Measurements from ENCODE around the gene WDR72.

GRCh38 chr15:53511175-53511574, 248.3 kb downstream of the WDR72 start:
- TF ChIP-seq EZH2 (IDR thresholded peaks at IDR 0.05; ENCODE audit: low read depth, unreplicated experiment) (no peak), REST (IDR thresholded peaks at IDR 0.05; ENCODE audit: unreplicated experiment) (no peak), EZH2phosphoT487 (IDR thresholded peaks at IDR 0.05; ENCODE audit: unreplicated experiment) (no peak), JUNB (IDR thresholded peaks at IDR 0.05; ENCODE audit: unreplicated experiment) (no peak)
- TF ChIP-seq, protein P1, sequence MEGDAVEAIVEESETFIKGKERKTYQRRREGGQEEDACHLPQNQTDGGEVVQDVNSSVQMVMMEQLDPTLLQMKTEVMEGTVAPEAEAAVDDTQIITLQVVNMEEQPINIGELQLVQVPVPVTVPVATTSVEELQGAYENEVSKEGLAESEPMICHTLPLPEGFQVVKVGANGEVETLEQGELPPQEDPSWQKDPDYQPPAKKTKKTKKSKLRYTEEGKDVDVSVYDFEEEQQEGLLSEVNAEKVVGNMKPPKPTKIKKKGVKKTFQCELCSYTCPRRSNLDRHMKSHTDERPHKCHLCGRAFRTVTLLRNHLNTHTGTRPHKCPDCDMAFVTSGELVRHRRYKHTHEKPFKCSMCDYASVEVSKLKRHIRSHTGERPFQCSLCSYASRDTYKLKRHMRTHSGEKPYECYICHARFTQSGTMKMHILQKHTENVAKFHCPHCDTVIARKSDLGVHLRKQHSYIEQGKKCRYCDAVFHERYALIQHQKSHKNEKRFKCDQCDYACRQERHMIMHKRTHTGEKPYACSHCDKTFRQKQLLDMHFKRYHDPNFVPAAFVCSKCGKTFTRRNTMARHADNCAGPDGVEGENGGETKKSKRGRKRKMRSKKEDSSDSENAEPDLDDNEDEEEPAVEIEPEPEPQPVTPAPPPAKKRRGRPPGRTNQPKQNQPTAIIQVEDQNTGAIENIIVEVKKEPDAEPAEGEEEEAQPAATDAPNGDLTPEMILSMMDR (conservative IDR thresholded peaks at IDR 0.05; ENCODE audit: low read depth in 2 of 2) = no peak

Measured in GM23338 (cell line).